MM.1S (cell line): ENCODE results near the gene GABRA5.

Experiments
- CTCF ChIP-seq: fragments of 300-600 bp; sonication (generic); IDR thresholded peaks from 2 replicates; pipeline ENCODE4 v1.5.1; 2016; ENCODE audit warnings: antibody characterized with exemption, low read length, mixed read lengths
- EZH2phosphoT487 ChIP-seq: fragments of 300-600 bp; sonication (generic); IDR thresholded peaks from 2 replicates; pipeline ENCODE4 v1.6.1; 2018; ENCODE audit warnings: antibody characterized with exemption, low read length

- TF ChIP-seq CTCF (no peak), EZH2phosphoT487 (no peak)
Measured at GRCh38 chr15:26870346-26870745, 3.5 kb downstream of the GABRA5 start.
